Measurements from ENCODE around the gene ENG. TPM values are rescaled to one million over a fixed set of nuclear protein-coding genes. Genes with fewer than 3 reads are reported as not detected.

Gene ENG
- total RNA-seq, 4 donors from 2014 or later: 7.2 to 32.8 (median 18.0) TPM

GRCh38 chr9:127855522-127855921 is 1.1 kb upstream of the ENG start:
- Histone ChIP-seq H3K27me3 (no peaks in the 10 kb centered on the region), H3K27ac (peak overlapping the region in 2 of 4 donors; percentile 24 to 90), H3K36me3 (no peaks in the 10 kb centered on the region), H3K4me1 (peaks cover 10 to 82% (median 18%) of the 10 kb centered on the region in 3 donors), H3K9me3 (no peaks in the 10 kb centered on the region), H3K4me3 (no peak overlapping the region)
- intact Hi-C loops (cut with DNase I): no loop called here
- no peak for TF ChIP-seq POLR2A (IDR thresholded peaks at IDR 0.05)
- TF ChIP-seq CTCF (IDR thresholded peaks at IDR 0.05): no peak
- DNase-seq: no peak
- WGBS, 2 donors: 93% methylated on average over 5 of the region's 5 CpGs

- peak overlapping the region; percentile 73 to 92 (median 84) for H3K27ac ChIP-seq
- H3K27me3 ChIP-seq: no peaks in the 10 kb centered on the region
- peak overlapping the region in 3 of 4 donors; percentile 50 to 68 (median 60) for H3K4me3 ChIP-seq
- DNase-seq: no peak
- H3K9me3 ChIP-seq: peaks cover 0 to under 1% (median 0%) of the 10 kb centered on the region in 3 donors
- no peaks in the 10 kb centered on the region for H3K36me3 ChIP-seq
- no peak for TF ChIP-seq POLR2A (IDR thresholded peaks at IDR 0.05)
- no peak for TF ChIP-seq CTCF (IDR thresholded peaks at IDR 0.05)
- 62 to 68% methylated on average over 5 to 7 of the region's 11 CpGs for WGBS, 2 donors
- peaks cover 10 to 82% (median 18%) of the 10 kb centered on the region in 3 donors for H3K4me1 ChIP-seq
- intact Hi-C loops (cut with DNase I): no loop called here
These were observed 502 bp upstream of the ENG start for GRCh38 chr9:127854960-127855359.

GRCh38 chr9:127853312-127854183 is 910 bp downstream of the ENG start:
- Histone ChIP-seq H3K4me1 (peaks cover 10 to 73% (median 18%) of the 10 kb centered on the region in 3 donors), H3K4me3 (peak overlapping the region; percentile 29 to 68 (median 55)), H3K27me3 (no peaks in the 10 kb centered on the region), H3K36me3 (peaks cover 0 to 4% (median 0%) of the 10 kb centered on the region in 3 donors), H3K27ac (peak overlapping the region; percentile 73 to 92 (median 84)), H3K9me3 (peaks cover 0 to 15% (median 5%) of the 10 kb centered on the region in 3 donors)
- TF ChIP-seq CTCF (IDR thresholded peaks at IDR 0.05): no peak
- no peak for TF ChIP-seq POLR2A (IDR thresholded peaks at IDR 0.05)
- 36 to 60% methylated on average over 7 to 8 of the region's 13 CpGs for WGBS, 2 donors
- no peak for DNase-seq
- intact Hi-C loops (cut with DNase I): no loop called here

GRCh38 chr9:127852829-127853228 is 1.6 kb downstream of the ENG start:
- WGBS, 2 donors: 65 to 82% methylated on average over 9 of the region's 9 CpGs
- Histone ChIP-seq H3K36me3 (peaks cover 0 to 4% (median 0%) of the 10 kb centered on the region in 3 donors), H3K9me3 (peaks cover 0 to 18% (median 5%) of the 10 kb centered on the region in 3 donors), H3K4me3 (peak overlapping the region; percentile 29 to 68 (median 55)), H3K27ac (peak overlapping the region; percentile 73 to 92 (median 84)), H3K4me1 (peaks cover 10 to 68% (median 11%) of the 10 kb centered on the region in 3 donors), H3K27me3 (no peaks in the 10 kb centered on the region)
- TF ChIP-seq POLR2A (IDR thresholded peaks at IDR 0.05) (no peak), CTCF (IDR thresholded peaks at IDR 0.05) (no peak)
- DNase-seq: no peak
- intact Hi-C loops (cut with DNase I): no loop called here

- Histone ChIP-seq H3K4me3 (peak overlapping the region in 3 of 4 donors; percentile 50 to 68 (median 60)), H3K27ac (peak overlapping the region in 3 of 4 donors; percentile 32 to 90 (median 36)), H3K4me1 (peaks cover 10 to 69% (median 22%) of the 10 kb centered on the region in 3 donors), H3K9me3 (peaks cover 0 to 18% (median 5%) of the 10 kb centered on the region in 3 donors), H3K36me3 (peaks cover 0 to 4% (median 0%) of the 10 kb centered on the region in 3 donors), H3K27me3 (no peaks in the 10 kb centered on the region)
- intact Hi-C loops (cut with DNase I): no loop called here
- no peak for DNase-seq
- TF ChIP-seq CTCF (IDR thresholded peaks at IDR 0.05): no peak
- TF ChIP-seq POLR2A (IDR thresholded peaks at IDR 0.05): no peak
- 79 to 84% methylated on average over 10 to 12 of the region's 17 CpGs for WGBS, 2 donors
These were observed 4.1 kb downstream of the ENG start for GRCh38 chr9:127850286-127850830.

Data from esophagus squamous epithelium (tissue), 5 donors.